ENCODE results near the gene ZNF429.
A peak's percentile ranks its signal among the peaks of the same experiment; 100 is the strongest.
"Not testable (repeated sequence)": the region's sequence is repeated elsewhere in the genome, so short reads cannot be mapped to it uniquely, and the experiment has no call there.

ZNF429 gene

DNA sequence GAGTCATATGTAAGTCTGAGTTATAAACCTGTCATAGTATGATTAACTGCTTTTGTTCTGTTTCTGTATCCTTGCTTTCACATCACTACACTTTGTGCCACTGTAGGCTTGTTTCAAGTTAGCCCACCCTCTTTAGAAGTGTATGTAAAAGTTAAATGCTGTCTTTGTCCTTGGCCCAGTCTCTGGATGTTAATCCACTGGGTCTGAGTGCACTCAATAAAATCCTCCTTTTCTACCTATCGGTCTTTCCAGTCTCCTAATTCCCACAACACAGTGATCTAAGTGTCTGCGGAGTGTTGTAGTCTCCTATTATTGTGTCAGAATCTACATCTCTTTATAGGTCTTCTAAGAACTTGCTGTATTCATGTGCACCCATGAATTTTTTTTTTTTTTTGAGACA lies 14.1 kb downstream of the ZNF429 start:
- DNase-seq = peak; percentile 10

DNA sequence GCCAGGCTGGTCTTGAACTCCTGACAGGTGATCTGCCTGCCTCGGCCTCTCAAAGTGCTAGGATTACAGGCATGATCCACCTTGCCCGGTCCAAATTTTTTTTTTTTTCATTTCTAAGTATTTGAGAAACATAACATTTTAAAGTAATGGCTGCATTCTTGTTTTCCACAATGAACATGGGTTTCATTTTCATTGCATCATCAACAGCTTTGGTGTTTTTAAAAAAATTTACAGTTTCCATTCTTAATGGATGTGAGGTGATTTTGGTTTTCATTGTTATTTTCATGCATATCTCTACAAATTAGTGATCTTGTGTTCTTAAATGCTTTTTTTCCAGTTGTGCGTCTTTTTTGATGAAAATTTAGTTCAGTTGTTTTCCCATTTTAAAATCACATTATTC lies 27.5 kb downstream of the ZNF429 start:
- no peak for DNase-seq

DNA sequence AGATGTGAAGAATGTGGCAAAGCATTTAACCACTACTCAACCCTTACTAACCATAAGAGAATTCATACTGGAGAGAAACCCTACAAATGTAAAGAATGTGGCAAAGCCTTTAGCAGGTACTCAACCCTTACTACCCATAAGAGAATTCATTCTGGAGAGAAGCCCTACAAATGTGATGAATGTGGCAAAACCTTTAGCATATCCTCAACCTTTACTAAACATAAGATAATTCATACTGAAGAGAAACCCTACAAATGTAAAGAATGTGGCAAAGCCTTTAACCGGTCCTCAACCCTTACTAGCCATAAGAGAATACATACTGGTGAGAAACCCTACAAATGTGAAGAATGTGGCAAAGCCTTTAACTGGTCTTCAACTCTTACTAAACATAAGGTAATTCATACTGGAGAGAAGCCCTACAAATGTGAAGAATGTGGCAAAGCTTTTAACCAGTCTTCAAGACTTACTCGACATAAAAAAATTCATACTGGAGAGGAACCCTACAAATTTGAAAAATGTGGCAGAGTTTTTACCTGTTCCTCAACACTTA lies 31.4 kb downstream of the ZNF429 start:
- not testable (repeated sequence) for DNase-seq

DNA sequence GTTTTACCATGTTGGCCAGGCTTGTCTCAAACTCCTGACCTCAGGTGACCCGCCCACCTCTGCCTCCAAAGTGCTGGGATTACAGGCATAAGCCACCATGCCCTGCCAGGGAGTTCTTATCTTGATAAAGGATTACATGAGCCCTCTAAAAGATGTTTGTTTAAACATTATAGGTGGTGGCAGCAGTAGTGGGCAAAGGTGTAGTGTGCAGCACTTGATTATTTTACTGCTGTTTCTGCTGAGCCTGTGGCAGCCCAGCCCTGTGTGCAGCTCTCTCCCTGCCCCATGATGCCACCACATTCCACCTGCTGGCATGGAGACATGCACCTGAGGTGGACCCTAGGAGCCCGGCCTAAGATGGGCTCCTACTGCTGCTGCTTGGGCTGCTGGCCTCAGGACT lies 54.0 kb downstream of the ZNF429 start:
- DNase-seq = no peak

DNA sequence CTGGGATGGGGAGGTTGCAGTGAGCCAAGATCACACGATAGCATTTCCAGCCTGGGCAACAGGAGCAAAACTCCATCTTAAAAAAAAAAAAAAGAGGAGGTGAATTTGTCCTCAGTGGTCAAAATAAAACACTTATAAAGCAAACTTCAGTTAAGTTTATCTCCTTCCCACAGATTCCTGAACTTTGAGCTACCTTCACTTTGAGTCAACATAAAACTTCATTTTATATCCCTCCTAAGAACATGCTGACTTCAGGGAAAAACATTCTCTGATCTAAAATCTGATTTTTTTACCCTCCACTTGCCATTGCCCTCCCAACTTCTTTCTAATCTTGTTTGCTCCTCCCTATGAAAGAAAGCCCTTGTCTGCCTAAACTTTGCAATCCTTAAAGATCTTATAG lies 59.0 kb downstream of the ZNF429 start:
- DNase-seq = no peak

DNA sequence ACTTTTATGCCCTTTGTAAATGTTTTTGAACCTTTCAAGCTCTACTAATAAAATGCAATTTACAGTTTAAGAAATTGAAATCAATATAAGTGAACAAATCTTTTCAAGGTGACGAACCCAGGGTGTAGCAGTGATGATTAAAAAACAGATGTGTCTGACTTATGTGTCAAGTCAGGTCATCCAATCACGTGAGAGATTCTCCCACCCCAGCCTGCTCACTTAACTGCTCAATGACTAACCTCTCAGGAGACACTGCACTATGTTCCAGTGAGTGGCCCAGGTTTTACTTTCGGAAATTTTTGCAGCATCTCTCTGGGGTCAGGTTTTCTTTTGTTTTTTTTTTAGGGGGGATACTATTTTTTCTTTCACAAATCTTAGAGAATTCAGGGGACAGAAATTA lies 60.7 kb downstream of the ZNF429 start:
- peak; percentile 38 for DNase-seq

DNA sequence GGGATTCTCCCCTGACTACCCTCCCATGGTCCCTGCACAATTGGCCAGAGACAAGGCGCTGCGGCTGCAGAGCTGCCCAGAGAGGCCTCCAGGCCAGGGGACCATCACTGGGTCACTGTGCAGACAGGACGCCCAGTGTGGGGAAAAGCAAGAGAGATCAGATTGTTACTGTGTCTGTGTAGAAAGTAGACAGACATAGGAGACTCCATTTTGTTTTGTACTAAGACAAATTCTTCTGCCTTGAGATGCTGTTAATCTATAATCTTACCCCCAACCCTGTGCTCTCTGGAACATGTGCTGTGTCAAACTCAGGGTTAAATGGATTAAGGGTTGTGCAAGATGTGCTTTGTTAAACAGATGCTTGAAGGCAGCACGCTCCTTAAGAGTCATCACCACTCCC lies 62.4 kb downstream of the ZNF429 start:
- DNase-seq = not testable (repeated sequence)

DNA sequence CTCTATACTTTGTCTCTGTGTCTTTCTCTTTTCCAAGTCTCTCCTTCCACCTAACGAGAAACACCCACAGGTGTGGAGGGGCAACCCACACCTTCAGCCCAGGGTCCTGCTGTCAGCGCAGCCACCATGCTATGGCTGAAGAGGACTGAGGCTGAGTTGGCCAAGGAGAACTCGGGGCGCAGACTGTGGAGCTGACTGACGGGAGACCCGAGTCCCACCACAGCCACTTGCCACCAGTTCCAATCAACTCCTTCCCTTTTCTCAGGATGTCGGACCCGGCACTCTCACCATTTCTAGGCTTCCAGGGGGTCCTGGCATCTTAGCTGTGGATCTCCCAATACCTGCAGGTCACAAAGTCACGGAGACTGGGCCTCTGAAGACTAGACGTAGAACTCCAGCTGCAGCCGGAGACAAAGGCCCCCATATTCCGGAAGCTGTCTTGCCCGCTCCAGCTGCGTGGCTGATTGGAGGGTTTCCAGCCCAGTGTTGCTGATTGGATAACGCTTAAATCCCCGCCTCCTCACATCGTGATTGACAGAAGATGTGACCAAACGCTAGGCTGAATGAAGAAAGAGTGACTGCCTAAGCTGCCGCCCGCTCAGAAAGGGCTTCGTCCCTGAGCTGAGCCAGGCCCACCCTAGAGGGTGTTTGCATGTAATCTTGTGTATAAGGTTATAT lies 63.6 kb downstream of the ZNF429 start:
- DNase-seq = peak; percentile 98

DNA sequence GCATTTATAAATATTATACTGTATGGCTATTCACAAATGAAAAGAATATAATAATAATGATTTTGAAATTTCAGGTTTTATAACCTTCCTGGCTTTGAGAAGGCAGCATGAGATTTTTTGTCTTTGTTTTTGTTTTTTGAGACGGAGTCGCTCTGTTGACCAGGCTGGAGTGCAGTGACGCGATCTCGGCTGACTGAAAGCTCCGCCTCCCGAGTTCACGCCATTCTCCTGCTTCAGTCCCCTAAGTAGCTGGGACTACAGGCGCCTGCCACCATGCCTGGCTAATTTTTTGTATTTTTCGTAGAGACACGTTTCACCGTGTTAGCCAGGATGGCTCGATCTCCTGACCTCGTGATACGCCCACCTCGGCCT lies 64.1 kb downstream of the ZNF429 start:
- peak; percentile 81 for DNase-seq

DNA sequence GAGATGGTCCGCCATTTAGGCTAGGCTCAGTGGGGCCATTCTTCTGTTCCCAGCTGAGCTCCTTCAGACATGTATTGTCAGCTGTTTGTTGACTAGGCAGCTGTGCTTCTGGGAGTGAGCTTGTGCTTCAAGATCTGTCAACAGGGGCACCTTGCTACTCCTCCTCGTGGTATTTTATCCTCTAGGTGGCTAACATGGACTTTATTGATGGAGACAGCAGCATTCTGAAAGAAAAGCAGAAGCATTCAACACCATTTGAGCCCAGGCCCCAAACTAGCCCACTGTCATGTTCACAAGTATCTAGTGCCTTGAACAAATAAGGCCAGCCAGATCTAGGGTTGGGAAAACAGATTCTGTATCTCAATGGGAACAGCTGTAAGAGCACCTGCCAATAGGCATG lies 65.9 kb downstream of the ZNF429 start:
- no peak for DNase-seq

DNA sequence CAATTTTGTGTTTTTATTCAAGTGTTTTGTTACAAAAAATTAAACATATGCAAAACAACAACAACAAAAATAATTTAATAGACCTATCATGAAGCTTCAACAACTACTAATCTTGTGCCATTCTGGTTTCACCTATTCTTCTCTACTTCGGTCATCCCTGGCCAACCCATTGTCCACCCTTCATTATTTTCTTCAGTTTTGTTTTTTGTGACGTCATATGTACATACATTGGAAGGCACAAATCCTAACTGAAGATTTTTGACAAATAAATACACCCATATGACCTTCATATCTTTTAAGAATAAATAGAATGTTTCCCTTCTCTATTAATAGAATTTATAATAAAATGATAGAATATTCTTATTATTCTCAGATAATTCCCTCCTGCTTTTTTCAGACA lies 69.2 kb downstream of the ZNF429 start:
- no peak for DNase-seq

DNA sequence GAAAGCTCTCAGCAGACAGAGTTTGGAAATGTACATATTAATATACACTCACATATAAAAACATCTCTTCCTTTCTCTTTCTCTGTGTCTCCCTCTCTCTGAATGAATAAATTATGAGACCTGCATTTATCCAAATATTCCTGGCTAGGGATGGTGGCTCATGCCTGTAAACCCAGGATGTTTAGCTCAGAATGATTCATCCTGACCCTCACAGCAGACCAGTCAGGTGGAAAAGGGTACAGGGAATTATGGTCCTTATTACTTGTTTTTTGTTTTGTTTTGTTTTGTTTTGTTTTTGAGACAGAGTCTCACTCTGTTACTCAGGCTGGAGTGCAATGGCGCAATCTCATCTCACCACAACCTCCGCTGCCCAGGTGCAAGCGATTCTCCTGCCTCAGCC lies 71.1 kb downstream of the ZNF429 start:
- DNase-seq = no peak

DNA sequence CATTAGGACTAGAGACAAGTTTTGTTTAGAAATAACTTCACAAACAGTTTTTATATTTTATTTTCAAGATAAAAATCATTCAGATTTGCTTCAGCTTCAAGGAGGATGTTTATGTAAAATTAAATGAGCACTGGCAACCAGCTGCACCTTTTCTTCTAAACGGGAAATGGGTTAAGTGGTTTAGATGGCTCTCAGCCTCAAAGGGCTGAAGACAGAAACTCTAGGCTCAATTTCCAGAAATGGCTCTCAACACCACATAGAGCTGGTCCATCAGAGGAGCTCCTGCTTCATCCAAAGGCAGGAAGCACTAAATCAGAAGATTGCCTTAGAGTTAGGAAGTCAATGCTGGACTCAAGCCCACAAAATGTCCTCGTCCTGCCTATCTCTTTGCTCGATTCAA lies 74.7 kb downstream of the ZNF429 start:
- no peak for DNase-seq

DNA sequence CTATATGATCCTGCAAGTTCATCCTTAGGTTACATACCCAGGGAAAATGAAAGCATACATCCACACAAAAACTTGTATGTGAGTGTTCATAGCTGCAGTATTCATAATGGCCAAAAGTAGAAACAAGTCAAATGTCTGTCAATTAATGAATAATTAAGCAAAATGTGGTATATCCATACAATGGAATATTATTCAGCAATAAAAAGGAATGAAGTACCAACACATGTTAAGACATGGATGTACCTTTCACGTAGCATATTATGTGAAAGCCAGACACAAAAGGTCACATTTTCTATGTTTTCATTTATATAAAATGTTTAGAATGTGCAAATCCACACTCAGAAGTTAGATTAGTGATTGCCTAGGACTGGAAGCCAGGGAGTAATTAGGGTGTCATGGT lies 75.4 kb downstream of the ZNF429 start:
- no peak for DNase-seq

DNA sequence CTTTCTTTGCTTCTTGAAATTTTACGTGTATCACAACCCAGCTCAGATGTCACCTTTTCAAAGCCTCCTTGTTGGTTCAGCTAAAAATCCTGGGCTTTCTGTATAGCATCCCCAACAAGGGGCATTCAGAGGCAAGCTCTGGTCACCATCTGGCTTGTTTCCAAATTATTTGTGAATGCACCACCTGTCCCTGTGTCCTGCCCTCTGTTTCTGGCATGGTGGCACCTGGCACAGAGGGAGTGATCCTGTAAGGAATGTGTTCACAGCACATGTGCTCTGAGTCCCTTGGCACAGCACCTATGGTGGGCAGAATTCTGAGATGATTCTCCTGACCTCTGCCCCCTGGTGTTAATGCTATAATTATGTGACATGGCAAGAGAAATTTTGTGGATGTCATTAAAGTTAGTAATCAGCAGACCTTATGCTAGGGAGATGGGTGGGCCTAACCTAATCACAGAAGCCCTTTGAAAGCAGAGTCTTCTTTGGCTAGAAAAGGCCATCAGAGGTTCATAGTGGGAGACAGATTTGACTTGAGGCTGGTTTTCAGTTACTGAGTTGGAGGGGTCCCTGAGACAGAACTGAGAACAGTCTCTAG lies 76.3 kb downstream of the ZNF429 start:
- no peak for DNase-seq

DNA sequence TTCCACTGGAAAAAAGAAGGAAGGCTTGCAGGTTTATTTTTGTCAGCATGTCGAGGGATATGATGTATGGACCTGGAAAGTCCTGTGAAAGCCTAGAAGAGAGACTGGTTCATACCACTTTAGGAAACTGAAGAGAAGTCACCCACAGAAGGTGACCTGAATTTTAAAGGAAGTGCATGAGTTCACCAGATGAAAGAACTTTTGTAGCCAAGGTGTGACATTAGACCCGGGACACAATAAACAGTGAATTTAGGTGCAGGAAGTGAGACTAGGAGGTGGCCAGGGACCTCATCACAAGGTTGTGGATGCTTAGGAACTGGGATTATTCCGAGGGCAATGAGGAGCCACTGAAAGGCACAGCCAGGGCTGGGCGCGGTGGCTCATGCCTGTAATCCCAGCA lies 79.1 kb downstream of the ZNF429 start:
- DNase-seq = no peak

DNA sequence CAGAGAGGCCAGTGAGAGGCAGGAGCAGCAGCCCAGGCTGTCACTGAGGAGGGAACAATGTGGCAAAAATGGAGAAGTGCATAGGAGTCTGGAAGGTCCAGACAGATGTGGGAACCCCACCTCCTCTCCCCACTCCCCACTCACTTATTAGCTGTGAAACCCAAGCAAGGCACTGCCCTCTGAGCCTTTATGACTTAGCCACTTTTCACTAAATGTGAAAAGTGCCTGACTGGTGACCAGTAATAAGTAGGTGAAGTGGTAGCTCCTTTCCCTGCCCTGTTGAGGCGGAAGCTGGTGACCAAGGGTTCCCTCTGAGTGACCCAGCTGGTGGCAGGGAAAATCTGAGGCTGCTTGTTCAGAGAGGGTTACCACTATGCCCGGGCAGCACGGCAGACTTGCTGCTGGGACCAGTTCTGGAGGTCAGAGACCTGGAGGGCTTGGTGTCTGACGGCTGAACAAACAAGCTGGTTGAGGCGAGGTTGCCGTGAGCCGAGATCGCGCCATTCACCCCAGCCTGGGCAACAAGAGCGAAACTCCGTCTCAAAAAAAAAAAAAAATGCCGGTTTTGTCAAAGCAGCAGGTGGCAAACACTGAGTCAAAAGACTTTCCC lies 80.0 kb downstream of the ZNF429 start:
- peak; percentile 47 for DNase-seq

DNA sequence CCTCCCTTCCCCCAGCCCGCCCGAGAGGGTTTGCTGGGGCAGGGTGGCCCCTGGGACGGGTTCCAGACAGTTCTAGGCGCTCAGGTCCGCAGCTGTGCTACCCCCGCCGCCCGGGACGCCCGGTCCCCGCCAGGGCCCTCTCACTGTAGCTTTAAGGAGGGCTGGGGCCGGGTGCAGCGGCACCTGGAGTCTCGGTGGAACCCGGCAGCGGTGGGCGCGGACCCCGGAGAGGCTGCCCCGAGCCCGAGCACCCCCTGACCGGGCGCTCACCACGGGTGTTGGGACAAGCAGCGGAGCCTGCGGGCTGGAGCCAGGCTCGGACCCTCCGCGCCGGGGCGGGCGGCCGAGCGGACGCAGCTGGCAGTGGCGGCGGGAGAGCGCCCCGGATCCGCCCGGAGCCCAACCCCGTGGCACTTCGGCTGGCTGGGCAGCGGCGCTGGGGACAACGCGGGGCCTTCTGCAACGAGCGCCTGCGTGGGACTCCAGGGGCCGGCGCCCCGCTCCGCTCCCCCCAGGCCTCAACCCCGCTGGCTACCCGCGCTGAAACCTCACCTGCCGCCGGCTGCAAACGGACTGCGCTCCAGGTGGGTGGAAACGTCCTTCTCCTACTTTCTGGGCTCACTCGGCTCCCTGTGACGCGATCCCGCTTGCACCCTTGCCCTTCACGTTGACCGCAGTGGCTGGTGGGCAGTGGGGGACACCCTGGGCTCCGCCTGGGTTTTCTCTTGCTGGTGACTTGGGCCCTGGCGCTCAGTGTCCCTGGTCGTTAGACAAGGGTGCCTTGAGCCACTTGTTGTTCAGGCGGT lies 81.1 kb downstream of the ZNF429 start:
- DNase-seq = peak; percentile 83

DNA sequence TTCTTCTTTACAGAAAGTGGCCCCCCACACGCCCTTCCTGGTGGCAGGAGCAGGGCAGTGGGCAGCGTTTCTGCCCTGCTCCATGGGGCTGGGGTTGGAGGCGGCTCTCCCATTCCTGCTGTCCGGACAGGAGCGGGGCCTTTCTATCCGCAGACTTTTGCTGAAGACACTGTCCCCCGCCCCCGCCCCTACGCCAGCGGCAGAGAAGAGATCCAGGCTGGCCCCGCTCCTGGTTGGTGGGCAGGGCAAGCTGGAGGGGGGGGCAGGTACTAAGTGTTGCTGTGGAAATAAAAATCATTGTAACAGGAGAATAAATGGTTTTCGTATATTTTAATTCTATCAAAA lies 81.7 kb downstream of the ZNF429 start:
- DNase-seq = peak; percentile 85

DNA sequence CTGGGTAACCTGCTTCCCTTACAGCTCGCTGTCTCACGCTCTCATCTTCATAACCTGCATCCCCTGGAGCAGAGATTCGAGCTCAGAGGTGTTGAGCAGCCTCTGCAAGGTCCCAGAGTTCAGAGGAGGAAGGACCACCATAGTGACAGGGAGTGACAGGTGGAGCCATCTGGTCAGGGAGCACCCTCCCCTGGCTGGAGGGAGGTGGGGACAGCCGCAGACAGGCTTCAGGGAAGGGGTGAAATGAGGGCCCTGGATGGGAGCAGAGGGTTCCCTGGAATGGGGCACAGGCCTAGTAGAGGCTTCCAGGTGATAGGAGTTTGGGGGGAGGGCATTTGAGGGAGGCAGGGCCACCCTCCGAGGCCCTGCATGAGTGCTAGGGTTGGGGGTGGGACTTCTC lies 82.1 kb downstream of the ZNF429 start:
- no peak for DNase-seq

DNA sequence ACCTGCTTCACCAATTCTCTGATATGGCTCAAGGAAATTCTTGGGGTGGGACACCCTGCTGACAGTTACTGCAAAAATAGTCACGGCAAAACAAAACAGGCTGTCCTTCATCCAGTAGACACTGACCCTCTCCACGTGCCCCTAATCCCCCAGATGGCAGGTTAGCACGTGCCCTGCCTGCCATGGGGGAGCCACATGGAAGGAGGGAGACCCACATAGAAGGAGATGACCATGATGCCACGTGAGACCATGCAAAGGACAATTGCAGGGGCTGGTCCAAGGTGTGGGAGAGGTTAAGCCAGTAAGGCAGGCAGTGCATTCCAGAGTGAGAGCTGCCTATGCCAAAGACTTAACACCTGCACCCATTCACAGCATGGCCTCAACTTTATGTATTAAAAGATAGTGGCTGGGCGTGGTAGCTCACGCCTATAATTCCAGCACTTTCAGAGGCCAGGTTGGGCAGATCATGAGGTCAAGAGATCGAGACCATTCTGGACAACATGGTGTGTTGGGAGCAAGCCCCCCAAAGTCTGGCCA lies 82.7 kb downstream of the ZNF429 start:
- DNase-seq = no peak

DNA sequence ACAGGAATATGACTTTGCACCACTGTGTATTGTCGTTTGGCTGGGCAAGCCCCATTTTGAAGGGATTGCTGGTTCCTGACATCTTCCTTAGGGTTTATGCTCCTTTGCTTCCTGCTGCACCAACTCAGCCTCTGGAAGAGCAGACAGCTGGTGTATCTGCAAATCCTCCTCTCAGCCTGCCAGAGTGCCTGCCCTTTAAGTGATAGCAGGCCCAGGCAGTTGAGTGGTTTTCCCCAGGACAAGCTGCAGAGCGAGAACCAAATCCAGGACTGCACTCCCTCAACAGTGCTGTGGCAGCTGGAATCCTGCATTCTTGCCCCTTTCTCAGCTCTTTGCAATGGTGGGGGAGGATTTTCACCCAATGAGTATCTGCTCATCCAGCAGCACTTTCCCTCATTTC lies 85.5 kb downstream of the ZNF429 start:
- DNase-seq = peak; percentile 64

DNA sequence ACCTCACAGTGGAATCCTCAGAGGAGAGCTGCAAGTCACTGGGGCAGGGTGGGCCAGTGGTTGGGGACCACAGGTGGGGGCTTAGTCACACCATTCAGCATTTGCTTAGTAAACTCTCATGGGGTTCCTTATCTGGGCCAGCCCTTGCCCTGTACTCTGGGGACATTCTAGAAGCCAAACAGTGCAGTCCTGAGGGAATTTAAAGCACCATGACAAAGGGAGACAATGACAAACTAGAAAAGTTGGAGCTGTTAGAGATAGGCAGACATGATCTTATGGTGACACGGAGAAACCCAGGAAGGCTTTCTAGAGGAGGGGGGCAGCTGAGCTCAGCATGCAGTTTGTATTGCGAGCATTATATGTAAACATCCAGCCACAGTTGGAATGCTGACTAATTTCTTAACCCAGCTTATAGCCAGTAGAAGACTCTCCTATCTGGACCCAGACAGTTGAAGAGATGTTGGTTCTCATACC lies 87.6 kb downstream of the ZNF429 start:
- DNase-seq = peak; percentile 63

Data from hematopoietic multipotent progenitor cell treated with erythropoietin and hydrocortisone succinate and interleukin-3 and kit ligand, for 4 days (in vitro differentiated cells).